ENCODE results near the gene DSCAM.
"Not testable (repeated sequence)": the region's sequence is repeated elsewhere in the genome, so short reads cannot be mapped to it uniquely, and the experiment has no call there.

The DSCAM gene

DNA sequence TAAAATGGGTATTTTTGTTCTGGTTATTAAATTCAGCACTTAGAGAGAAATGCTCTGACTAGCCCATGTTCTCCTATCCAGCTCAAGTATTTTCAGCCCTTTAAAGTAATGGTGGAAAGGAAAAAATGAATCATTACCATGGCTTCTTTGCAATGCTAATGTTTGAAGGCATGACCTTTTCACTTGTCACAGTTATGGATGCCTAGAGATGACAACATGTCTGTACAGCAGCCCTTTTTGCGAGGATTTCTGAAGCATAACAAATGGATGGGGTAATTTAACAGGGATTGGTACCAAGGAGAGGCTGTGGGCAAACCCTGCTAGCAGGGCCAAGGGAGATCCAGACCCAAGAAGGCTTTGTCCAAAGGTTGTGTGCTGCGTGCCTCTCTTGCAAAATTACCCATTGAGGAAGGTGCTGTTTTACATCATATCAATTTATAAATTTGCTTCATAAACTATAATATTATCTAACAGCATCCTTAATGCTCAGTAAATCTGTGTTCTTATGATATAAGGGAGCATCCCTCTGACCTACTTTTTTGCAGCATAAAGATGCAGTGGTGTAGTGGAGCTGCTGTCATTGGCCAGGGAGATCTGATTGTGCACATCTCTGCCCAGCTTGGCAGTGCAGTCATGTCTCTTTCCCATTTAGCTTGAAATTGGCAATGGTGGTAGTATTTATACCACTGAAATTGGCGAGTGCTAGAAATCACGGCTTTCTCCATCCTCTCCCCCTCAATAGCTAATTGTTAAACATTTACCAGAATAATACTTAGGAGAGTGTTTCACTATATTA lies 652.6 kb downstream of the DSCAM start:
- no peak for DNase-seq

GRCh38 chr21:40191616-40192015 lies 655.3 kb downstream of the DSCAM start:
- no peak for DNase-seq

- no peak for DNase-seq
Measured at GRCh38 chr21:40191196-40191595, 655.8 kb downstream of the DSCAM start.

- DNase-seq, result no peak
Measured at GRCh38 chr21:40187946-40188654, 658.9 kb downstream of the DSCAM start.

- DNase-seq, result no peak
Measured at GRCh38 chr21:40187244-40187643, 659.7 kb downstream of the DSCAM start.

DNA sequence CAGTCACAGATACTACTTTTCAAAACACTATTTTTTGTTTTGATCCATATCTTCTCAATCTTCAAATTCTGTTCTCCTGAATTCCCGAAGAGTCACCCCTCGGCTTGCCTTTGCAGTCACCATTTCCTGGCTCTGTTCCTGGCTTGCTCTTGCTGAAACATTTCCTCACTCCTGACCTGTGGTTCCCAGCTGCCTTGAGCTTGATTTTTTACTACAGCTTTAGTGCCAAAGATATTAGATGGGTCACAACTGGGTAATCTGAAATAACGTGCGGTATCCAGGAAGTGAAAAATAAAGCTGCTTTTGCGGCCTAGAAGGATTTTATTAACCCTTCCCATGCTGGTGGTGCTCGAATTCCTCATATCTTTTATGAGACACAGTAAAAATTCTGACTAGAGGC lies 660.9 kb downstream of the DSCAM start:
- DNase-seq, result no peak

- no peak for DNase-seq
Measured at GRCh38 chr21:40185208-40185607, 661.8 kb downstream of the DSCAM start.

- not testable (repeated sequence) for DNase-seq
Measured at GRCh38 chr21:40182491-40182890, 664.5 kb downstream of the DSCAM start.

DNA sequence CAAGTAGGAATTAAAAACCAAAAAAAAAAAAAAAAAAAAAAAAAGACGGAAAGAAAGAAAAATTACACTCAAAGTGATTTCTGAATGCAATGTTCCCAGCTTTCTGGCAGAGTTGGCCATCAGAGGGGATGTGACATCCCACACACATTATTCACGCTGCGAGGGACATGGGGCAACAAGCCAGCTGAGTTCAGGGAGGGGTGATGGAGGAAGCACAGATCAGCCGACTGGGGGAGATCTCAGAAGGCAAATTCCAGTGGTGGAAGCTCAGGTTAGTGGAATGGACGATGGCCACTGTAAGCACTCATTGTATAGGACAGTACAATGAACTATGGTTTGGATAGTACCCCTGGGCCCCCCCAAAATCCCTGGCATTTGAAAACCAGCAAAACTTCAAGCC lies 667.8 kb downstream of the DSCAM start:
- DNase-seq, result no peak

DNA sequence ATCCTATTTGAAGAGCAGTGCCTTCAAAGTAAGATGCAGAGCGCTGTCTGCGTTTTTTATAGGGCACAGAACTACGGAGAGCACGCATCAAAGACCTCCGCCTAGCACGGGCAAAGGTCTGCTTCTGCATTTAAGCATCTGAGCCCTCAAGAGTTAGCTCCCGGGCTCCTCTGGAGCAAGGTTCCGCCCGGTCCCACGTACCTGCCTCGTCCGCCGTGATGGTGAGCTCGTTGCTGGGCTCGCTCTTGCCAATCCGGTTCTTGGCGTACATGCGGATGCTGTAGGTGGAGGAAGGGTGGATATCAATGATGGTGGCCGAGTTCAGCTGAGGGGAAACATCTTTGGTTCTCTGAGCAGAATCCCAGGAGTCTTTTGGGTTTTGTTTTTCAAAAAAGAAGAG lies 668.2 kb downstream of the DSCAM start:
- no peak for DNase-seq

GRCh38 chr21:40177979-40178378 lies 669.0 kb downstream of the DSCAM start:
- DNase-seq, result no peak

GRCh38 chr21:40176724-40177123 lies 670.2 kb downstream of the DSCAM start:
- DNase-seq, result peak; percentile 95

GRCh38 chr21:40173816-40174215 lies 673.1 kb downstream of the DSCAM start:
- DNase-seq, result no peak

DNA sequence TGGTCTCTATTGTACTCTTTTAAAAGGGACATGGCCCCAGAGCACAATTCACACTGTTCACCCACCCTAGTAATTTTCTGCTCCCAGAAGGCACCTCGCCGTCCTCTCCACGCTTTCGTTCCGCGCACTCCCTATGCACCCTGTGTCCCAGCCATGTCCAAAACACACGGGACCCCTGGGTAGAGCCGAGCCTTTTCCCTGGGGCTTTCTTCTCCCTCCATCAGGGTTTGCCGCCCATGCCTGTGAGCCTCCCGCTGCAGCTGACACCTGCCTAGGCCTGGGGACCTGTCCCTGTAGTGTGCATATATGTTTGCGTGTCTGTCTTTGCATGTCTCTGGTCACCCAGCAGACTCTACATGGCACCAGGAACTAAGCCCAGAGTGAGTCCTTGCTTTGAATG lies 677.0 kb downstream of the DSCAM start:
- DNase-seq, result no peak

- no peak for DNase-seq
Measured at GRCh38 chr21:40166291-40166843, 680.6 kb downstream of the DSCAM start.

- no peak for DNase-seq
Measured at GRCh38 chr21:40165773-40166070, 681.2 kb downstream of the DSCAM start.

DNA sequence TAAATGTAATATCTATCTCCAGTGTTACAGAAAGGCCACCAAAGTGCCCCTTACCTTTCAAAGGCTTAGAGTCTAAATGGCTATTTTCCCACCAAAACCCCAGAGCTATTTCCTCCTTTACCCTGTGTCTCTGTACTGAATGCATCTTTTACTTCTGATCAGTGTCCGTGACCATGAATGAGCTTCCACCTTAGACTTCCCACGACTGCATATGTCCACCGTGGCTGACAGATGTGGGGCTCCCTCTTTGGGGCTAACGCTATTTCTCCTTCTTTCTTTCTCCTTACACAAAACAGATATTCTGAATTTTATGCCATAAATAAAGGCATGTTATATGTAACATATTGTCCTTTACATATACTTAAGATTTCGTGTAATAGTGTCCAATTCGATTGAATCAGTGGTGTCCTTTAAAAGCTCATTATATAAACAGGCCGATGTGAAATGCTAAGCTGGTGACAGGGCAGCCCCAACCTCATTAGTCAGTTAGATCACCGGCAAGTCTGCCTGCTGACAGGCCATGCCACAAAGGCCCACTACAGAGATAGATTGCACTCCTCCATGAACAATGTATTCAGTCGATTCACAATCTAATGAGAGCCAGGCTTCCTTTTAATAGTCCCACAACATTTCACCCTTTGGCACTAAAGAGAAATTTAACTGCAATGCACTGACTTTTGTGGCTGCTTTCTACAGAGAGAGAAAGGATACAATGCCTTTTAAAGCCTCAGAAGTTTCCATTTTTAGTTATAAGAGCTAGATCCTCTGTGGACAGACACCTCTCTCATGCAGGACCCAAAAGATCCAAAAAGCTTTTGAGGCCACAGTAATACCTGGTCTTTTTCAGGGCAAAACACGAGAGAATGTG lies 681.8 kb downstream of the DSCAM start:
- no peak for DNase-seq

DNA sequence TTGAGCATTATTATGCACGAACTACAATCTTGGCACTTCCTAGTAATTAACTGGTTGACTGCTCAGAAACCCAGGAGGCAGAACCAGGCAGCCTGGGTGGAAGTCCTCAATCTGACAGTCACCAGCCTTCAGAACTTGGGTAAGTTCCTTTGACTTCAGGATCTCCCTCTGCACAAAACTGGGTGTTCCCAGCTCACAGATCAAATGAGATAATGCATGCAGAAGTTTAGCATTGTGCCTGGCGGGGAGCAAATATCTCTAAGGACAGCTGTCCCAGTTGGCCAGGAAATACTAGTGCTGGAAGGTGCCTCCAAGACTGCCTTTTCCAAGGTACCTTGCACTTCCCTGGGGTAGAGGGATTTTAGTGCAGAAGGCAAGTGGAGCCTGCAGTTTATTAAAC lies 684.9 kb downstream of the DSCAM start:
- DNase-seq, result no peak

- DNase-seq, result no peak
Measured at GRCh38 chr21:40160911-40161310, 686.0 kb downstream of the DSCAM start.

DNA sequence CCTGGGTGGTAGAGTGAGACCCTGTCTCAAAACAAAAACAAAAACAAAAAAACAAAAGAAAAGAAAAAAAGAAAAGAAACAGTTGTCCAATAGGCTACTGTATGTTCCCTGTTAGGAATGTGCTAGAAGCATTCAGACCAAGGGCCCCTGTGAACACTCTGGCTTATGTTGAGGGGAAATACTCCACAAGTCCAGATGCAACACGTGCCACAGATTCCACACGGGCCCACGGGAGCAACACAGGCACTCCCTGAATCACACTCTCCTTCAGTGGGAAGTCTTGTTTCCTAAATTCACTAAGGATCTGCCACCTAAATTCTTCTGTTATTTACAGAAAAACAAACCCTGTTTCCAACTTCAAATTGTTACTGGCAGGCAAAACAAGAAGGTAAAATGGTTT lies 688.6 kb downstream of the DSCAM start:
- DNase-seq, result no peak

DNA sequence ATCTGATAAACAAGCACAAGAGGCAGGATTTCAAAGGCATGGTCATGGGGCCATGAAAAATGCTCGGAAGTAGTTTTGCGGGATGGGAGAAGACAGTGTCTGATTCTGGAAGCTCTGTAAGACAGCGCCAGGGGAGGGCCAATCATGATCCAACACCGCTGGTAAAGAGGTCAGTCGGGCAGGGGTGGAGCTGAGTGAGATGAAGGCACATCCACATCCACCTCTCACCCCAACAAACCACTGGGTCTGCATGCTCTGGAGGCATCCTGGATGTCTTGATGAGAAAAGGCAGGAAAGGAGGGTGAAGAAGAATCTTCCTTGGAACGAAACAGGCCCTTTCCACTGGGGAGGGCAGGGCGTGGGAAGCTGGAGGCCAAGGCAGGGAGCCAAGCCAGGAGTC lies 691.4 kb downstream of the DSCAM start:
- DNase-seq, result no peak

DNA sequence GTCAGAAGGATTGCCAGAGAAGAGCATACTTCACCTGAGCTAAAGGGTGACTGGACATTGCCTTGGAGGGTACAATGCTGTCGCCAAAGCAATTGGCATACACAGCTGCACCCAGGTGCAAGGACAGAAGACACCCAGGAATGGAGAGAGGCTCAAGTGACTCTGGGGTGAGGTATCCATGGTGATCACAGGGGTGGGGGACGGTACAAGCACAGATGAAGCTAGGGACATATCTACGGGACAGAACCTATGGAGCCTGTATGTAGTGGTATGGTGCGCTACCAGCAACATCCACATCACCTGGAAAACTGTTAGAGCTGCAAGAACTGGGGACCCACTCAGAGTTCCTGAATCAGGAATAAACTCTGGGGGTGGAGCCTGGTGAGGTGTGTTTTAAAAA lies 693.6 kb downstream of the DSCAM start:
- DNase-seq, result no peak

DNA sequence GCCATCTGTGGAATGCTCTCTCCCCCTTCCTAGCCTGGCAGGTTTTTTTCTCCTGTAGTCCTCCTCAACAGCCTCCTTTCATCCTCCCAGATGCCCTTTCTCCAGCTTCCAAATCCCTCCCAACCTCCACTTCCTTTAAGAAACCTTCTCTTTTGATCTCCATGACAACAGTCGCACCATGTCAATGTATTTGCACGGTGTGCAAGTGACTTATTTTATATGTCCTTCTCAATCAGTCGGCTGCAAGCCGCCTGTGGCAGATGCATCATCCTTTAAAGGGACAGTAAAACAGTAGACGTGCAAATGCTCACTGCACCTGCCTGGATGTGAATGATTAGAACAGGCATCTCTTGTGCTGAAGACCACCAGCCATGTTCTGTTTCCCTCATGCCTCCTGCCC lies 694.5 kb downstream of the DSCAM start:
- DNase-seq, result no peak

- DNase-seq, result no peak
Measured at GRCh38 chr21:40151611-40152010, 695.3 kb downstream of the DSCAM start.

All from COR-L47 (cell line).